Stimulated activated CD4-positive, alpha-beta T cell treated with anti-CD3 and anti-CD28 coated beads, Interleukin-15, amount 100 ng/mL, for 1 hour (primary cell): ENCODE results near the gene CRYGN.
A peak's percentile ranks its signal among the peaks of the same experiment; 100 is the strongest.

Experiments
- DNase-seq, 2 donors: peaks; one replicate each; pipeline ENCODE4 v3.0.0-alpha.2; 2020; ENCODE audit warnings: low read depth in 1 of 2, low spot score in 1 of 2

Gene CRYGN

GRCh38 chr7:151408839-151409666, 30.9 kb downstream of the CRYGN start:
- peak in 1 of 2 donors; percentile 41 for DNase-seq

DNA sequence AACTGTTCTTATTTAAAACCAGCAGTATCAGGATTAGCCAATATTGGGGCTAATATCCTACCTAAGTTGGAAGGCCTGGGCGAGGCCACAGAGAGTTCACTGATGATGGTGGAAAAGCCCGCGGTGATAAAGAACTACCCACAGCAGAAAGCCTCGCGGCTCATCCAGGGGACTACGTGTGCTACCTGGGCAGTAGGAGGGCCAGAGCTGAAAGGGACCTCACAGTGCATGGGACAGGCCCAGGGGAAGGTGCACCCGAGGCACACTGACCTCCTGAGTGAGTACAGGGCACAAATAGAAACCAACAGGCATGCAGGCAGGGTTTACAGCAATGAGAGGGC, 31.5 kb downstream of the CRYGN start:
- no peak for DNase-seq

DNA sequence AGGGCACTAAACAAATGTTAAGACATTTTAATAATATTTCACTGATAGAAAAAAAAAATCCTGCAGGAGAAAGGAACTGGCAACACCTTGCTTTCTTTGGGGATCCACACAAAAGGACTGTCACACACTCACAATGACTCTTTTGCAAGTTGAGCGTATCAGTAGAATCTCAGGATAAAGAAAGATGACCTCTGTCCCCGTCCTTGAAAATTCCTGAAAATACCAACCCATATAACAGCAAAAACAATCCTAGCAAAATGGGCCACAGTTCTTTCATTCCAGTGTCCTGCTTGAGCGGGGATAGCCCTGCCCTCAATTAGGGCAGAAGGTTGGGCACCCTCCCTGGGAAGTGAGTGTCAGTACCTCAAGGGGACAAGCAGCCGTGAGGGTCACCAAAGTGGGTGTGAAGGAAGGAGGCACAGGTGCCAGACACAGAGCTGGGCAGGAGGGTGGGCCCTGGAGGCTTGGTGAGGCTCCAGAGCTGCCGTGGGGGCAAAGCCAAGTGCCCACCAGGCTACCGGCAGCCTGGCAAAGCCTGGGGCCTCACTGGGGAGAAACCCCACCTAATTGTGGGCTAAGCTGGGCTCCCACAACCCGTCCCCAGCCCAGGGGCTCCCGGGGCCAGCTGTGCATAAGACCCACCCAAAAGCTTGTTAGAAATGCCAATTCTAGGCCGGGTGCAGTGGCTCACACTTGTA, 32.9 kb downstream of the CRYGN start:
- no peak for DNase-seq

DNA sequence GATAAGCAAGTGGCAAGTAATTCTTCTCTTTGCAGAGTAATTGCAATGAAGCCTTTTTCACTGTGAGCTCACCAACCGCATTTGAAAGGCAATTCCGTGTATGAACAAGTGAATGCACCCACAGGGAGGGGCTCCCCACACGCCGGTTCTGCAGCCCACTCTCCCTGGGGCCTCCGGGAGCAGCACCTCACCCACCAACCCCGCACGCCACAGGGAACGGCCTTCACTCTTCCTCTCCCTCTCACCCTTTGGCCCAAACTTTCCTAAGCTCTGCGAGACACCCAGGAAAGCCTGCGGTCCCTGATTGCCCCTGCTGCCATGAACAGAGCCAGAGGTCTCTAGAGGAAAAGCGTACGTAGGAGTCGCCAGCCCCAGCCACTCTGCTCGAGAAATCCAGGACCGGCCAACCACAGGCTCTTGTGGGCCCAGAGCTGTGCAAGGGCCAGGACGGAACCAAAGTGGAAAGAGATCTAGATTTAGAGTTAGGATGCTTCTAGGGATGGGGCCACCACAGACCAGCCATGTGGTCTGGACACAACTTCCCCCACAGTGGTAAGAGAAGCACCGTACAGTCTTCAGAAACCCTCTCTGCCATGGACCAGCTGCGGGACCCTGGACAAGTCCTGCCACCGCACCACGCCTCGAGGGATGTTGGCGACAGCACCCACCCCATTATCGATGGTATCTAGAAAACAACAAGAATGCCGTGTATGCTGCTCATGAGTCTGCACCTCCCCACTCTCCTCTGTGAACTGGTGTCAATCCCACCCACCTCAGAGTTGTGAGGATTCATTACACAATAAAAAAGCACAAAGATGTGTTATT, 33.7 kb downstream of the CRYGN start:
- DNase-seq: no peak

DNA sequence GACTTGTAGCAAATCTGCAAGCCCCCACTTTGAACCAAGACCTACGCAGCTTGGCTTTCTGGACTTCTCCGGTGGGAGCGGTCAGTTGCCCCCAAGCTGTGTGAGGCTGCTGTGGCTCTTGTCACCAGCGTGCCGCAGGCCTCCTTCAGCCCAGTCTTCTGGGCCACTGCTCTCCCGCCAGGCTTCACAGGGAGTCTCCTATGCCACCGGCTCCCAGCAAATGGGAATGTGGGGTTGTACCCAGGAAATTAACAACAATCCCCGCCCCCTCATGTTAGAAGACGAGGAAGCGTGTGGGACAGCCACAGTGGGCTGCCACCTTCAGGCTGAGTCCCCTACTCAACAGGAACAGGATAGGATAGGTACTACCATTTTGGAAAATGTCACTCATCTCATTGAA, 34.4 kb downstream of the CRYGN start:
- no peak for DNase-seq

- DNase-seq: no peak
Measured at GRCh38 chr7:151405056-151405455, 34.9 kb downstream of the CRYGN start.

DNA sequence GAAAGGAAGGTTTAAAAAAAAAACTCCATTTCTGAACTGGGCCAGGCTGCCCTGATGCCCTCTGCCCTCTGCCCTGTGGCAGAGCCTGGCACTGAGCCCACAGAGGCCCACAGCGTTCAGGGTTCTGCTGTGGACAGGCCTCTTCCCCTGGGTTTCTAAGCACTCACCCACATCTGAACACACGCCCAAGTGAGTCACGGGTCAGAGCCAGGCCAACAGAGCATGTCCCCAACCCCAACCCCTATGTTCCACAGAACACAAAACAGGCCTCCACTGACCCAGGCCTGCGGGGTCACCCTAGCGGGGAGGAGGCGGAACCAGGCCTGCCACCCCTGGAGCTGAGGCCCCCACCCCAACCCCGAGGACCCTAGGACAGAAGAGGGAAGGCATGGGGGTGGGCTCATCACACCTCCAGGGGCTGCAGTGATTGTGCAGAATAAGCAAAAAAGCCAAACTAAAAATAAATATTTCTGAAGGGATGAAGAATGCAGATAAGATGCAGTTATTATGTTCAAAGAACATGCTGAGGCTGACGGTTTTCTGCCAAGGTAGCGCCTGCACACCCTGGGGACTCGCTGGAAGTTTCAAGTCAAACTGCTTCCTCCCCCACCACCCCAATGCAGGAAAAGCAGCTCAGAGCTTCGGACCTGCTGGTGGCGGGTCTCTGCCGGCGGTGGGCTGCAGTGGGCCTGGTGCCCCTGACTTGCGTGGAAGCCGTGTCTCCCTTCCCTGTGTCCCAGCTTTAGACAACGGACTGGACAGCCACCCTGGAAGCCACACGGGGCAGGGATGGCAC, 35.5 kb downstream of the CRYGN start:
- no peak for DNase-seq

- no peak for DNase-seq
Measured at GRCh38 chr7:151403764-151404163, 36.2 kb downstream of the CRYGN start.

GRCh38 chr7:151402029-151402835, 37.7 kb downstream of the CRYGN start:
- no peak for DNase-seq

- DNase-seq: no peak
Measured at GRCh38 chr7:151400626-151401315, 39.2 kb downstream of the CRYGN start.

DNA sequence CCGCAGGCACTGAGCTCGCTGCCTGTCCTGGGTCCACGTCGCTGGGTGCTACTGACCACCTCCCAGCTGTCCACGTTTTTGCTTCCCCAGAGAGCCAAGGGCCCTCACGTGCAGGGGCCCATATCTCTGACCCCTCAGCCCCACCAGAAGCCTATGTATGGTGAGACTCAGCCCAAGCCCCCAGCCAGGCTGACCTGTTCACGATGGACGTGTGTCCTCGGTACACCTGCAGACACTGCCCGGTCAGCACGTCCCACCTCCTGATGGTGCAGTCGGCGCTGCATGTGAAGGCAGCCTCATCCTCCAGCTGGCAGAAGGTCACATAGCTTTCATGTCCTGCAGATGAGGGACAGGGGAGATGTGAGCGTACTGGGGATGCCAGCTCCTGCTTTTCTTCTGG, 40.0 kb downstream of the CRYGN start:
- DNase-seq: no peak

GRCh38 chr7:151399305-151399601, 40.7 kb downstream of the CRYGN start:
- DNase-seq: no peak

- no peak for DNase-seq
Measured at GRCh38 chr7:151398446-151399304, 41.3 kb downstream of the CRYGN start.

DNA sequence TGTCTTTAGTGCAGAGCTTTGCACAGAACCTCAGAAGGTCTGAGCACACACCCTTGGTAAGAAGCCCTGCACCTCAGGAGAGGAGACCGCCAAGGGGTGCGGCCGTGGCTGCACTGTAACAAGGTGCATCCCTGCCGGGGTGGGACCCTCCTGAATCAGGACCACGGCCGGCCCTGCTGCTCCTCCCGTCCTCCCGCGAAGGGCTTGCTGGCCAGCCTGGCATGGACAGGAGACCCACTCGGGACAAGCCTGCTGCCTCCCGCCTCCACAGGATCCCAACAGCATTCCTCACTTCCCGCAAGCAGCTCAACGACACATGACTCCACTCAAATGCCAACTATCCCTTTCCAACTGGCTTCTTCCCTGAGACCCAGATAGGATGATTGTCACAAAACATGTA, 42.9 kb downstream of the CRYGN start:
- no peak for DNase-seq

GRCh38 chr7:151396328-151396970, 43.5 kb downstream of the CRYGN start:
- DNase-seq: no peak

DNA sequence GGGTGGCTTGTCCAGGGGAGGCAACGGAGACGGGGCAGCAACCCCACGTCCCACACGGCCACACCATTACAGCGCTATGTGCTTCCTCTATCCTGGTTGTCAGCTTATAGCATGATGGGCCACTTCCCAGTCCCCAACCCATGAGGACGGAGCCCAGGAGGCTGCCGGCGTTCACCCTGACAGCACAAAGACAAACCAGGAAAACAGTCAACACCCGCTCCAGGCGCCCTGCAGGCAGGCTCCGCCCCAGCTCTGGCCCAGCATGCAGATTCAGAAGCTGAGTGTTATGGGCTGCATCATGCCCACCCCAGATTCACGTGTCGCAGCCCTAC, 44.9 kb downstream of the CRYGN start:
- no peak for DNase-seq

DNA sequence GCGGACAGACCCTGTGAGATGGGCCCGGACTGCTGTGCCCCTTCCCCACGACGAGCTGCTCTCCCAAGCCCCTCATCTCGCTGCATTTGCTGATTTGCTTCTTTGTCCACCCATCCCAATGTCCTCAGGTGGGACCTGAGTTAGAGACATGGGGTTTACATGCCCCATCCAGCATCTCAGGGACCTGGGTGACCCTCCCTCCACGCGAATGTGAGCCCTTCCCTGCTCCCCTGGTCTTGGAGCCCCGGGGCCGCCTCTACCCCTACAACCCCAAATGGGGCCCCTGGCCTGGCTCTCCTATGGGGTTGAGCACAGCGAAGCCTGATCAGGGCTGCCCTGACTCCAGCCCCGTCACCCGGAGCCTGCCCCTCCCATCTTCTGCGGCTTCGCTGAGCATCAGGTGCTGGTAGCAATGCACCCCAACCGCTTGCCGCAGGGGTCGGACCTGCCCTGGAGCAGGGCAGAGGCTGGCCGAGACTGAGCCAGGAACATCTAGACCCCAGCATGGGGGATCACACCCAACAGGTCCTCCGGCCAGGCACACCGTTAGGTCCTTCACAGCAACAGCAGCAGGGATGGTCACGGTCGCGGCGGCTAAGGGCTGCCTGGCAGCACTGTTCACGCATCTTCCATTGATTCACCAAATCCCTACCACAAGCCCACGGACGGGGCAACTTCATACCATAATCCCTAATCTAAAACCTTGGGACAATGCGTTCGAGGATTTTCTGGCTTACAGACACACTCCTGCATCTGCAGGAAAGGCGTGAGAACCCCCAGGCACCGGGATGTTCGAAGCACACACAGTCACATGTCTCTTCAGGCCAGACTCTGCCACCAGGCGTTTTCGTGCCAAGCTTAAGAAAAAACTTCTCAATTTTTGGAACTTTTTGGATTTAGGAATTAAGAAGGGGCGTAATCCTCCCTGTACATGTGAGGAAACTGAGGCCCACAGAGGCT, 45.6 kb downstream of the CRYGN start:
- no peak for DNase-seq
